Osteocyte (in vitro differentiated cells): ENCODE data around the gene CNGA3. TPM values are rescaled to one million over a fixed set of nuclear protein-coding genes. Genes with fewer than 3 reads are reported as not detected.

ENCODE experiments used
- DNase-seq: peaks from one replicate; pipeline ENCODE4 v3.0.0; 2021; ENCODE audit warnings: mixed read lengths; ENCODE audit not compliant: unreplicated experiment; ENCODE audit errors: extremely low spot score
- H3K27ac Mint-ChIP-seq: one replicate; pipeline ENCODE4 v1.8.0; 2021; ENCODE audit warnings: mild to moderate bottlenecking, mixed read lengths; ENCODE audit not compliant: unreplicated experiment
- H3K27me3 Mint-ChIP-seq: one replicate; pipeline ENCODE4 v1.8.0; 2021; ENCODE audit warnings: mixed read lengths; ENCODE audit not compliant: unreplicated experiment
- H3K36me3 Mint-ChIP-seq: one replicate; pipeline ENCODE4 v1.8.0; 2021; ENCODE audit warnings: mixed read lengths; ENCODE audit not compliant: unreplicated experiment
- H3K4me1 Mint-ChIP-seq: one replicate; pipeline ENCODE4 v1.8.0; 2021; ENCODE audit warnings: mixed read lengths; ENCODE audit not compliant: unreplicated experiment
- H3K4me3 Mint-ChIP-seq: one replicate; pipeline ENCODE4 v1.8.0; 2021; ENCODE audit warnings: mild to moderate bottlenecking, moderate library complexity, mixed read lengths; ENCODE audit not compliant: unreplicated experiment
- H3K9me3 Mint-ChIP-seq: one replicate; pipeline ENCODE4 v1.8.0; 2021; ENCODE audit warnings: mixed read lengths; ENCODE audit not compliant: unreplicated experiment
- CTCF ChIP-seq: fragments of 200-600 bp; sonication (generic); IDR thresholded peaks from 2 replicates; pipeline ENCODE4 v1.5.0; 2021; ENCODE audit warnings: antibody characterized with exemption, mild to moderate bottlenecking, moderate library complexity
- total RNA-seq: library from RNA; stranded (reverse); gene quantifications from 2 replicates; pipeline ENCODE4 v1.2.1, GENCODE V29; 2021

The CNGA3 gene
- total RNA-seq, 1 donor from 2014 or later: not detected

GRCh38 chr2:98341241-98341640 is 5.0 kb upstream of the CNGA3 start:
- Mint-ChIP-seq H3K27me3 (peaks cover 45% of the 10 kb centered on the region), H3K4me1 (peaks cover 1% of the 10 kb centered on the region), H3K9me3 (peaks cover 10% of the 10 kb centered on the region), H3K27ac (no peak overlapping the region), H3K4me3 (no peak overlapping the region), H3K36me3 (no peaks in the 10 kb centered on the region)
- no peak for DNase-seq
- no peak for TF ChIP-seq CTCF

DNA sequence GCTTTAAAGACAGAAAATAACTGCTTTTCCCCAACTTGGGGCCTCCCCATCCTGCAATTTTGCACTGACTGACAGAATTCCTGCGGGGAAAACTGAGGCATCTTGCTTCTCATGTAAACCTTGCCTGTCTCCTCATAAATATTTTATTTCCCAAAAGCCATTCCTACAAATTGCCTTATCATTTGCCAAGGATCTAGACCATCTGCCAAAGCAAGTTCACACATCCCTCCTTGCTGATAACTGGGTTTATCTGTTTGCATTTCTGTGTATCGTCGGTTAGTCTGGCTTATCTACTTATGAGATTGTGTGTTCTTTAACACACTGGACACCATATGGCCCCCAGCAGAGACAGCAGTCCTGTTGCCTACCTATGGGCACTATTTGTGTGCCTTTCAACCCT is 3.0 kb upstream of the CNGA3 start:
- Mint-ChIP-seq H3K36me3 (no peaks in the 10 kb centered on the region), H3K27ac (no peak overlapping the region), H3K4me3 (no peak overlapping the region), H3K9me3 (peaks cover 1% of the 10 kb centered on the region), H3K27me3 (peaks cover 60% of the 10 kb centered on the region), H3K4me1 (peaks cover 4% of the 10 kb centered on the region)
- no peak for DNase-seq
- no peak for TF ChIP-seq CTCF

- Mint-ChIP-seq H3K4me3 (no peak overlapping the region), H3K9me3 (no peaks in the 10 kb centered on the region), H3K27me3 (peaks cover 82% of the 10 kb centered on the region), H3K27ac (no peak overlapping the region), H3K36me3 (no peaks in the 10 kb centered on the region), H3K4me1 (peaks cover 4% of the 10 kb centered on the region)
- DNase-seq: no peak
- TF ChIP-seq CTCF: no peak
Measured at GRCh38 chr2:98347298-98348065, 1.2 kb downstream of the CNGA3 start.

DNA sequence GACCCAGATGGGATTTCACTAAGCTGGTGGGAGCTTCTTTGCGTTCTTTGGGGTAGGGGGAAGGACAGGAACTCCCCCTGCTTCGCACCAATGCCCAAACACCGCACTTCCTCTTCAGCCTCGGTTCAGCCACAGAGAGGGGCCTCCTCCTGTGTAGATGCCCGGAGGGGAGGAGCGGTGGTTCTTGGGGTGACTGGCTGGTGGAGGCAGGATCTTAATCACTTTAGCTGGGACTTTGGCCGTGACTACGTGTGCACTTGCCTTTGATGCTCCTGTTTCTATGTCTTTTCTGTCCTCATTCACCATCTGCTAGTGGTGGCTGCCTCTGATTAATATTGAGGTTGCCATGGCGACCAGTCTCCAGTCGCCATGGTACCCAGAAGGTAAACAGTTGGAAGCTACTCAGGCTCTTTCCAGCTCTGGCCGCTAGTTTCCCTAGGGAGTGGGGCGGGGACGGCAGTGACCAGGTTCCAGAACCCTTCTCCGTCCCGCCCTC is 1.9 kb downstream of the CNGA3 start:
- H3K27me3 Mint-ChIP-seq: peaks cover 77% of the 10 kb centered on the region
- H3K36me3 Mint-ChIP-seq: no peaks in the 10 kb centered on the region
- no peak overlapping the region for H3K27ac Mint-ChIP-seq
- no peak for DNase-seq
- TF ChIP-seq CTCF: no peak
- no peaks in the 10 kb centered on the region for H3K9me3 Mint-ChIP-seq
- H3K4me3 Mint-ChIP-seq: no peak overlapping the region
- H3K4me1 Mint-ChIP-seq: peaks cover 4% of the 10 kb centered on the region

- TF ChIP-seq CTCF: no peak
- no peaks in the 10 kb centered on the region for H3K9me3 Mint-ChIP-seq
- peaks cover 62% of the 10 kb centered on the region for H3K27me3 Mint-ChIP-seq
- no peak overlapping the region for H3K4me3 Mint-ChIP-seq
- DNase-seq: no peak
- peaks cover 4% of the 10 kb centered on the region for H3K4me1 Mint-ChIP-seq
- no peak overlapping the region for H3K27ac Mint-ChIP-seq
- H3K36me3 Mint-ChIP-seq: no peaks in the 10 kb centered on the region
Measured at GRCh38 chr2:98350411-98350810, 4.2 kb downstream of the CNGA3 start.
